K562 (cell line): ENCODE measurements around the gene TMEM129. TPM values are rescaled to one million over a fixed set of nuclear protein-coding genes. Genes with fewer than 3 reads are reported as not detected.
A peak's percentile ranks its signal among the peaks of the same experiment; 100 is the strongest.

Experiments used
- DIDO1 ChIP-seq: fragments of 450-650 bp; IDR thresholded peaks from 2 replicates; pipeline ENCODE4 v1.6.1; 2016; ENCODE audit warnings: low read depth, missing biosample characterization, missing genetic modification characterization
- ELF4 ChIP-seq: fragments of 450-650 bp; formaldehyde crosslinking; IDR thresholded peaks from 2 replicates; pipeline ENCODE4 v1.4.0; 2022; ENCODE audit warnings: missing genetic modification characterization
- FOXJ2 ChIP-seq: fragments of 200-800 bp; sonication (Bioruptor generic); IDR thresholded peaks from 2 replicates; pipeline ENCODE4 v1.6.1; 2016; ENCODE audit warnings: missing genetic modification characterization, missing compliant biosample characterization
- ILF3 ChIP-seq: fragments of 450-650 bp; IDR thresholded peaks from 2 replicates; pipeline ENCODE4 v1.6.1; 2018; ENCODE audit warnings: antibody characterized with exemption, mild to moderate bottlenecking, moderate library complexity, borderline replicate concordance
- KDM4B ChIP-seq, 2 experiments: fragments of 450-650 bp in 1 of 2; sonication (generic) in 1 of 2; IDR thresholded peaks; 2 replicates each; pipeline ENCODE4 v1.6.1; 2016 to 2017; ENCODE audit warnings: borderline replicate concordance in 2 of 2, antibody characterized with exemption in 1 of 2, low read depth in 1 of 2, mild to moderate bottlenecking in 1 of 2
- RBM17 ChIP-seq: fragments of 200-400 bp; formaldehyde crosslinking; IDR thresholded peaks from 2 replicates; pipeline ENCODE4 v1.6.1; 2017; ENCODE audit warnings: low read depth, mild to moderate bottlenecking, low read length, borderline replicate concordance
- RBM34 ChIP-seq: fragments of 200-400 bp; formaldehyde crosslinking; IDR thresholded peaks from 2 replicates; pipeline ENCODE4 v1.6.1; 2018; ENCODE audit warnings: low read length, borderline replicate concordance; ENCODE audit not compliant: insufficient read depth
- SREBF1 ChIP-seq: fragments of 150-350 bp; IDR thresholded peaks from 2 replicates; pipeline ENCODE4 v1.6.1; 2014; ENCODE audit warnings: antibody characterized with exemption, low read depth, low read length, borderline replicate concordance
- WHSC1 ChIP-seq: IDR thresholded peaks from one replicate; pipeline ENCODE4 v1.6.1; 2012; ENCODE audit warnings: low read length, control low read depth, inconsistent platforms
- ZNF384 ChIP-seq: IDR thresholded peaks from 2 replicates; pipeline ENCODE4 v1.6.1; 2012; ENCODE audit warnings: low read depth, low read length, improper control_type of control experiment
- polyA plus RNA-seq, 8 experiments: library from polyadenylated mRNA; depleted of rRNA in 4 of 8; stranded (reverse) in 5 of 8; unstranded in 3 of 8; fragments of >200 nt; fragmentation: Nextera tagmentation in 2 of 8; fragmentation: Illumina TruSeq in 1 of 8; extraction: Ambion mirVana in 2 of 8; extraction: Trizol in 1 of 8; gene quantifications; 2 replicates each; pipeline versions ENCODE4 v1.2.1 to v1.2.3, GENCODE V29; 2011 to 2014; ENCODE audit warnings: inconsistent platforms in 1 of 8, missing spikeins in 1 of 8
- total RNA-seq, 7 experiments: library from RNA; depleted of rRNA in 6 of 7; stranded (reverse); fragments of >200 nt in 6 of 7; fragmentation: Illumina TruSeq in 2 of 7; extraction: Trizol in 2 of 7; gene quantifications; 2 replicates each; pipeline versions ENCODE4 v1.2.1 to v1.2.3, GENCODE V29; 2011 to 2021; ENCODE audit warnings: low replicate concordance in 1 of 7
- TF ChIP-seq, protein P1 (sequence below), 2 experiments: fragments of 450-650 bp; IDR thresholded peaks; 2 replicates each; pipeline ENCODE4 v1.6.1; 2016; ENCODE audit warnings: mild to moderate bottlenecking in 2 of 2, borderline replicate concordance in 1 of 2, low read depth in 1 of 2, moderate library complexity in 1 of 2
- TF ChIP-seq, protein P2 (sequence below): sonication (generic); formaldehyde crosslinking; IDR thresholded peaks from 2 replicates; pipeline ENCODE4 v1.8.0; 2022; ENCODE audit warnings: mild to moderate bottlenecking, missing genetic modification reagents
- TF ChIP-seq, protein P3 (sequence below): sonication (generic); formaldehyde crosslinking; IDR thresholded peaks from 2 replicates; pipeline ENCODE4 v1.8.0; 2022; ENCODE audit warnings: missing genetic modification reagents, mild to moderate bottlenecking, borderline replicate concordance

The TMEM129 gene
- total and polyA plus RNA-seq, 9 of the 15 experiments (the other 6 are each of a cell fraction or from before 2014, with no cell fraction given), result 0.34 to 47.2 (median 18.8) TPM

DNA sequence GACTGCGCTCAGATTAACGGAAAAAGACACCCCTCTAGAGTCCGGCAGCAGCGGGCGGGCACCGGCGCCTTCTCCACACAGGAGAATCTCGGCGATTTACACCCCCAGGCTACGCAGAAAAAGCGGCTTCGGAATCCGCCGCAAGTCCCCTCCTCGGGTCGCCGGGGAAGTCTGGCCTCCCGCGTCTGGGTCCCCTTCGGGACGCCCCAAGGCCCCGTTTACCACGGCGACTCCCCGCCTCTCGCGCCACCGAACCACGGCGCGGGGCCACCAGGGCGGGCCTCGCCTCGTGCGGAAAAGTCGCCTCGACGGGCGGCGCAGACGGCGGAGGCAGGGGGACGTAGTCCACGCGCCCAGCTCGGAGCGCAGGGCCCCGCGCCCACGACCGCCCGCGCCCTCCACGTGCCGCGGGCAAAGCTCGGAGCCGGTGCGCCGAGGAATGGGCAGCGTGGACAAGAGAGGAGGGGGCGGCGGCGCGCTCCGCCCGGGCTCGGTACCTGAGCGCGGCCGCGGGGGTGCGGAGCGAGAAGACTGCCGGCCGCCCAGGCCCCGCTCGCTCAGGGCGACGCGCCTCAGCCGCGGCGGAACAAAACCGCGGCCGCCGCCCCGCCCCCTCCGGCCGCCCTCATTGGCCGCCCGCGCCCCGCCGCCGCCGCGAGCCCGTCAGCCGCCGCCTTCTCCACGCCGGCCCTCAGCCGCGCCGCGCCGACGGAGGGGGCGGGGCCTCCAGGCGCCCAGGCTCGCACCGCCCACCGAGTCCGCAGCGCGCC, 37.2 kb downstream of the TMEM129 start, which contains the start of gene FAM53A (continued):
- TF ChIP-seq, protein P1, sequence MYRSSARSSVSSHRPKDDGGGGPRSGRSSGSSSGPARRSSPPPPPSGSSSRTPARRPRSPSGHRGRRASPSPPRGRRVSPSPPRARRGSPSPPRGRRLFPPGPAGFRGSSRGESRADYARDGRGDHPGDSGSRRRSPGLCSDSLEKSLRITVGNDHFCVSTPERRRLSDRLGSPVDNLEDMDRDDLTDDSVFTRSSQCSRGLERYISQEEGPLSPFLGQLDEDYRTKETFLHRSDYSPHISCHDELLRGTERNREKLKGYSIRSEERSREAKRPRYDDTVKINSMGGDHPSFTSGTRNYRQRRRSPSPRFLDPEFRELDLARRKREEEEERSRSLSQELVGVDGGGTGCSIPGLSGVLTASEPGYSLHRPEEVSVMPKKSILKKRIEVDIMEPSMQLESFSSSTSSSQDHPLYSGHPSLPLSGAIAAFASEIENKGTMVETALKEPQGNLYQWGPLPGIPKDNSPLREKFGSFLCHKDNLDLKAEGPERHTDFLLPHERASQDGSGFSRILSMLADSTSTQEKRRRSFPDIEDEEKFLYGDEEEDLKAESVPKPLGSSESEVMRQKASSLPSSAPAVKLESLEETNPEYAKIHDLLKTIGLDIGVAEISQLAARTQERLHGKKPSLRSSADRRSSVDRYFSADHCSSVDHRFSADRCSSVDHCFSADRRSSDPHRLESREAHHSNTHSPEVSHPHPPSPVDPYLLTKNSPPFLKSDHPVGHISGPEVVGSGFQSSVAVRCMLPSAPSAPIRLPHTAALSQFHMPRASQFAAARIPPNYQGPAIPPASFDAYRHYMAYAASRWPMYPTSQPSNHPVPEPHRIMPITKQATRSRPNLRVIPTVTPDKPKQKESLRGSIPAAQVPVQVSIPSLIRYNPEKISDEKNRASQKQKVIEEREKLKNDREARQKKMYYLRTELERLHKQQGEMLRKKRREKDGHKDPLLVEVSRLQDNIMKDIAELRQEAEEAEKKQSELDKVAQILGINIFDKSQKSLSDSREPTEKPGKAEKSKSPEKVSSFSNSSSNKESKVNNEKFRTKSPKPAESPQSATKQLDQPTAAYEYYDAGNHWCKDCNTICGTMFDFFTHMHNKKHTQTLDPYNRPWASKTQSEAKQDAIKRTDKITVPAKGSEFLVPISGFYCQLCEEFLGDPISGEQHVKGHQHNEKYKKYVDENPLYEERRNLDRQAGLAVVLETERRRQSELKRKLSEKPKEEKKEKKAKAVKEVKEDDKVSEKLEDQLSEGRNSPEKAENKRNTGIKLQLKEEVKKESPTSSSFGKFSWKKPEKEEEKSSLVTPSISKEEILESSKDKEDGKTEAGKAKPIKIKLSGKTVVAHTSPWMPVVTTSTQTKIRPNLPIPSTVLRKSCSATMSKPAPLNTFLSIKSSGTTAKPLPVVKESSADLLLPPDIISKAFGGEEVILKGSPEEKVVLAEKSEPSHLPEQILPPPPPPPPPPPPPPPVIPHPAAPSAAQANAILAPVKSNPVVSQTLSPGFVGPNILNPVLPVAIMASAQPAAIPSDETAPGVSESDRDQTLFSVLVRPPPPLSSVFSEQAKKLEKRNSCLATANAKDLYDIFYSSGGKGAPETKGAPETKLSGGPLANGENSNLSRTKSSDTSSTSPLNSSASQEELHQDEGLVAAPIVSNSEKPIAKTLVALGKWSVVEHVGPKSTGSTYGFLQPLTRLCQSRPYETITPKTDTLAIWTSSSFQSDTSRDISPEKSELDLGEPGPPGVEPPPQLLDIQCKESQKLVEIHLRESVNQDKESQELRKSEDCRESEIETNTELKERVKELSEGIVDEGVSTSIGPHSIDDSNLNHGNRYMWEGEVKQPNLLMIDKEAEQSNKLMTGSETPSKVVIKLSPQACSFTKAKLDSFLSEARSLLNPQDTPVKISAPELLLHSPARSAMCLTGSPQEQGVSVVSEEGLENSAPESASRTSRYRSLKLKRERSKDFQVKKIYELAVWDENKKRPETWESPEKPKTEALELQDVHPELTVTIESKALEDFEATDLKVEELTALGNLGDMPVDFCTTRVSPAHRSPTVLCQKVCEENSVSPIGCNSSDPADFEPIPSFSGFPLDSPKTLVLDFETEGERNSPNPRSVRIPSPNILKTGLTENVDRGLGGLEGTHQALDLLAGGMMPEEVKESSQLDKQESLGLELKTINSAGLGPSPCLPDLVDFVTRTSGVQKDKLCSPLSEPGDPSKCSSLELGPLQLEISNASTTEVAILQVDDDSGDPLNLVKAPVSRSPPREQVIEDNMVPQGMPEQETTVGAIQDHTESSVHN (IDR thresholded peaks at IDR 0.05; ENCODE audit: borderline replicate concordance in 1 of 2, low read depth in 1 of 2), result no peak
- TF ChIP-seq RBM34, result no peak
- no peak for TF ChIP-seq DIDO1 (tag)
- TF ChIP-seq WHSC1, result no peak
- TF ChIP-seq KDM4B (IDR thresholded peaks at IDR 0.05; ENCODE audit: borderline replicate concordance in 2 of 2, low read depth in 1 of 2), result no peak
- TF ChIP-seq, protein P2, sequence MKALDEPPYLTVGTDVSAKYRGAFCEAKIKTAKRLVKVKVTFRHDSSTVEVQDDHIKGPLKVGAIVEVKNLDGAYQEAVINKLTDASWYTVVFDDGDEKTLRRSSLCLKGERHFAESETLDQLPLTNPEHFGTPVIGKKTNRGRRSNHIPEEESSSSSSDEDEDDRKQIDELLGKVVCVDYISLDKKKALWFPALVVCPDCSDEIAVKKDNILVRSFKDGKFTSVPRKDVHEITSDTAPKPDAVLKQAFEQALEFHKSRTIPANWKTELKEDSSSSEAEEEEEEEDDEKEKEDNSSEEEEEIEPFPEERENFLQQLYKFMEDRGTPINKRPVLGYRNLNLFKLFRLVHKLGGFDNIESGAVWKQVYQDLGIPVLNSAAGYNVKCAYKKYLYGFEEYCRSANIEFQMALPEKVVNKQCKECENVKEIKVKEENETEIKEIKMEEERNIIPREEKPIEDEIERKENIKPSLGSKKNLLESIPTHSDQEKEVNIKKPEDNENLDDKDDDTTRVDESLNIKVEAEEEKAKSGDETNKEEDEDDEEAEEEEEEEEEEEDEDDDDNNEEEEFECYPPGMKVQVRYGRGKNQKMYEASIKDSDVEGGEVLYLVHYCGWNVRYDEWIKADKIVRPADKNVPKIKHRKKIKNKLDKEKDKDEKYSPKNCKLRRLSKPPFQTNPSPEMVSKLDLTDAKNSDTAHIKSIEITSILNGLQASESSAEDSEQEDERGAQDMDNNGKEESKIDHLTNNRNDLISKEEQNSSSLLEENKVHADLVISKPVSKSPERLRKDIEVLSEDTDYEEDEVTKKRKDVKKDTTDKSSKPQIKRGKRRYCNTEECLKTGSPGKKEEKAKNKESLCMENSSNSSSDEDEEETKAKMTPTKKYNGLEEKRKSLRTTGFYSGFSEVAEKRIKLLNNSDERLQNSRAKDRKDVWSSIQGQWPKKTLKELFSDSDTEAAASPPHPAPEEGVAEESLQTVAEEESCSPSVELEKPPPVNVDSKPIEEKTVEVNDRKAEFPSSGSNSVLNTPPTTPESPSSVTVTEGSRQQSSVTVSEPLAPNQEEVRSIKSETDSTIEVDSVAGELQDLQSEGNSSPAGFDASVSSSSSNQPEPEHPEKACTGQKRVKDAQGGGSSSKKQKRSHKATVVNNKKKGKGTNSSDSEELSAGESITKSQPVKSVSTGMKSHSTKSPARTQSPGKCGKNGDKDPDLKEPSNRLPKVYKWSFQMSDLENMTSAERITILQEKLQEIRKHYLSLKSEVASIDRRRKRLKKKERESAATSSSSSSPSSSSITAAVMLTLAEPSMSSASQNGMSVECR (CRISPR knock-in tag), result peak; percentile 74
- TF ChIP-seq, protein P3, sequence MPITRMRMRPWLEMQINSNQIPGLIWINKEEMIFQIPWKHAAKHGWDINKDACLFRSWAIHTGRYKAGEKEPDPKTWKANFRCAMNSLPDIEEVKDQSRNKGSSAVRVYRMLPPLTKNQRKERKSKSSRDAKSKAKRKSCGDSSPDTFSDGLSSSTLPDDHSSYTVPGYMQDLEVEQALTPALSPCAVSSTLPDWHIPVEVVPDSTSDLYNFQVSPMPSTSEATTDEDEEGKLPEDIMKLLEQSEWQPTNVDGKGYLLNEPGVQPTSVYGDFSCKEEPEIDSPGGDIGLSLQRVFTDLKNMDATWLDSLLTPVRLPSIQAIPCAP (CRISPR knock-in tag), result peak; percentile 83; the same call in 1 of the 2 replicates
- TF ChIP-seq ELF4 (CRISPR knock-in tag), result no peak
- TF ChIP-seq RBM17, result no peak
- no peak for TF ChIP-seq FOXJ2
- peak; percentile 41; the same call in 1 of the 2 replicates for TF ChIP-seq ILF3
- no peak for TF ChIP-seq SREBF1
- no peak for TF ChIP-seq ZNF384
